Fibroblast of villous mesenchyme (primary cell): ENCODE measurements around the gene NOD2. TPM values are rescaled to one million over a fixed set of nuclear protein-coding genes. Genes with fewer than 3 reads are reported as not detected.

ENCODE experiments used
- DNase-seq: peaks from one replicate; pipeline ENCODE4 v3.0.0-alpha.2; 2010; ENCODE audit warnings: low read depth
- H3K4me3 ChIP-seq: 2 replicates; pipeline ENCODE4 v1.5.1; 2011; ENCODE audit warnings: low read depth, mild to moderate bottlenecking, low read length
- CTCF ChIP-seq: IDR thresholded peaks from 2 replicates; pipeline ENCODE4 v1.5.1; 2012; ENCODE audit warnings: low read depth, mild to moderate bottlenecking, low read length; ENCODE audit not compliant: insufficient read depth
- total RNA-seq: library from RNA; depleted of rRNA; stranded (reverse); fragments of >200 nt; gene quantifications from 2 replicates; pipeline ENCODE4 v1.2.3, GENCODE V29; 2012

NOD2 gene
- total RNA-seq, 1 donor: not detected

GRCh38 chr16:50721549-50722404 is 28.4 kb downstream of the NOD2 start:
- H3K4me3 ChIP-seq: no peak overlapping the region
- DNase-seq: no peak
- no peak for TF ChIP-seq CTCF

- no peak for TF ChIP-seq CTCF
- no peak for DNase-seq
- H3K4me3 ChIP-seq: no peak overlapping the region
Observed at GRCh38 chr16:50722405-50722737, 29.0 kb downstream of the NOD2 start.

- TF ChIP-seq CTCF: no peak
- no peak for DNase-seq
Observed at GRCh38 chr16:50722960-50723359, 29.6 kb downstream of the NOD2 start.

DNA sequence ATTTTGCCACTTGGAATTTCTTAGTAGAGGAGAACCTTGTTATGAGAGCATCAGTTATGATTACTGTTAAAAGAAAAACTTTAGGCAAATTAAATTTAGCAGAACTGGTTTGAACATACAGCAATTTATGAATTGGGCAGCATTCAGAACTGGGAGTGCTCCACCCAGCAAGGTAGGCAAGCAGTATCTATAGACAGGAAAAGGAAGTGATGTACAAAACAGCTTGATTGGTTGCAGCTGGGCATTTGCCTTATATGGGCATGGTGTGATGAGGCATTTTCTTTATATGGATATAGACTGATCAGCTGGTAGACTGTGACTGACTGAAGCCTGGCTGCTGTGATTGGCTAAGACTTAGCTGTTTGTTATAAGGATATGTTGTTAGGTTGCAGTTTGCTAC is 30.9 kb downstream of the NOD2 start:
- no peak for TF ChIP-seq CTCF
- no peak overlapping the region for H3K4me3 ChIP-seq
- DNase-seq: no peak

More at GRCh38 chr16:50722960-50723359, 29.6 kb downstream of the NOD2 start:
- H3K4me3 ChIP-seq: no peak overlapping the region

DNA sequence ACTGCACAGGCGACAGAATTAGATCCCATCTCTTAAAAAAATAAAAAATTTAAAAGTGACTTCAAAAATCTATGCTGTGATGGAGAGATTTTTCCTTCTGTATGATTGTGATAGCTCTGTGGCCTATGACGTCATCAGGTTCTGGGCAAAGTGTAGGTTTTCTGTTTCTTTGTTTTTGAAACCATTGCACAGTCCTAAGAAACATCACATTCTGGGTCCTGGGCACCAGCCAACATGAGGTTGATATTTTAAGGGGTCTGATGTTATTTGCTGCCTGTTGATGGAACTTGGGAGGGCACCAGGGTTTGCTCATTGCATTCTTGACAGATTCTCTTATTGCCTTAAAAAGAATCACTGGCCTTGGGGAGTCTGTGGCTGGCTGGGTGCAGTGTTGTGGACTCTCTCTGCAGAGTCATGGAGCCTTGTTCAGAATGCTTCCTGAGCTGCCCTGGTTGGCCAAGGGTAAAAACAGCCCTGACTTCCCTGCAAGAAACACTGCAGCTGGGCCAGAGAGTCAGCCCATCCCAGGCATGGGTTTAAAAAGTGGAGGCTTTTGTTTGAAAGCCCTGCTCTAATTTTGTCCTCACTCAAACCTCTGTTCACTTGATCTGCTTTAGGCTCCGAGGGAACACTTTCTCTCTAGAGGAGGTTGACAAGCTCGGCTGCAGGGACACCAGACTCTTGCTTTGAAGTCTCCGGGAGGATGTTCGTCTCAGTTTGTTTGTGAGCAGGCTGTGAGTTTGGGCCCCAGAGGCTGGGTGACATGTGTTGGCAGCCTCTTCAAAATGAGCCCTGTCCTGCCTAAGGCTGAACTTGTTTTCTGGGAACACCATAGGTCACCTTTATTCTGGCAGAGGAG is 38.0 kb downstream of the NOD2 start:
- no peak overlapping the region for H3K4me3 ChIP-seq
- DNase-seq: no peak
- no peak for TF ChIP-seq CTCF

GRCh38 chr16:50731989-50732832 is 38.8 kb downstream of the NOD2 start:
- TF ChIP-seq CTCF: no peak
- no peak for DNase-seq
- H3K4me3 ChIP-seq: no peak overlapping the region
